HG02870 (cell line): ENCODE measurements around the gene HSD11B1L.

Experiments used
- ATAC-seq: cut with Tn5 transposase; IDR thresholded peaks from one replicate; pipeline ENCODE4 v1.9.1; 2021; ENCODE audit warnings: mild to moderate bottlenecking, moderate library complexity; ENCODE audit not compliant: unreplicated experiment

The HSD11B1L gene, protein sequence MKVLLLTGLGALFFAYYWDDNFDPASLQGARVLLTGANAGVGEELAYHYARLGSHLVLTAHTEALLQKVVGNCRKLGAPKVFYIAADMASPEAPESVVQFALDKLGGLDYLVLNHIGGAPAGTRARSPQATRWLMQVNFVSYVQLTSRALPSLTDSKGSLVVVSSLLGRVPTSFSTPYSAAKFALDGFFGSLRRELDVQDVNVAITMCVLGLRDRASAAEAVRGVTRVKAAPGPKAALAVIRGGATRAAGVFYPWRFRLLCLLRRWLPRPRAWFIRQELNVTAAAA

DNA sequence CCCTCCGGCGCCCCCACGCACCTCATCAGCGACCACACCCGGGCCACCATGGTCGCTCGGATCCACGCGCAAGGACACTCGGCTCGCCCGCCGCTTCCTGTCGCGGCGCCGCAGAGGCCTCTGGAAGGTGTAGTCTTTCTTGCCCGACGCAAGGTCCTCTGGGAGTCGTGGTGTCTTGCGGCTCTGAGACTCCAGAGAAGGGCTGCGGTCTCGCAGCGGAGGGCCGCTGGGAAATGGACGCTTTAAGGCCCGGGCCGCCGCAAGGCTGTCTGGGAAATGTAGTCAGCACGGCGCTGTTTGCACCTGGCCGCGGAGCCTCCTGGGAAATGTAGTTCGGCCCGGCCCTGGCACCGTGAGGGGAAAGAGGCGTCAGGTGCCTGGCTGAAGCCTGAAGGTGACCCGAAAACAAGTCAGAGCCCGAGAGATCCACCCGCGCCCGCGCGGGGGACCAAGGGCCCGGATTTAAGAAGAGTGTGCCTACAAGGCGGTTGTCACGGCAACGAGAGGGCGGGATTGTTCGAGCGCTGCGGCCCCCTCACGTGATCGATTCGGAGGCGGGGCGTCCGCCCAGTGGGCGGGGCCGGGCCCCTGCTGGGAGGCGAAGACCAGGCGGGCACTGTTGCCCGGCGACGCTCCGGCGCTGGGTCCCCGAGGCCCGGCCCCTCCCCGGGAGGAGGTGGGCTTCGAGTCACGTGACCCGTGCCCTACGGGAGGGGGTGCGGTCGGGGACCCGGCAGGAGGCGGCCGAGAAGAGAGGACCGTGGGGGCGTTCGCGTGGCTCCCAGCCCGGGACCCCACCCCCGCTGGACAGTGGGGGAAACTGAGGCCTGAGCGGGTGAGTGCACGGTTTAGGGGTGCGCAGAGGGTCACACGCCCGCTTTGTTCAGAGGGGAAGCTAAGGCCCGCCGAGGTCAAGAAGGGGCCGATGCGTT, at the start of gene HSD11B1L, which contains the start of gene MICOS13:
TSS of gene HSD11B1L (plus strand) at position 591 of the 932 bp plus-strand sequence. CDS start 3,806 bp downstream, outside the sequence.
TSS of gene MICOS13 (minus strand) at position 80 of the 932 bp plus-strand sequence. CDS start at position 50, 30 bp downstream.
- peak; percentile 86 for ATAC-seq

DNA sequence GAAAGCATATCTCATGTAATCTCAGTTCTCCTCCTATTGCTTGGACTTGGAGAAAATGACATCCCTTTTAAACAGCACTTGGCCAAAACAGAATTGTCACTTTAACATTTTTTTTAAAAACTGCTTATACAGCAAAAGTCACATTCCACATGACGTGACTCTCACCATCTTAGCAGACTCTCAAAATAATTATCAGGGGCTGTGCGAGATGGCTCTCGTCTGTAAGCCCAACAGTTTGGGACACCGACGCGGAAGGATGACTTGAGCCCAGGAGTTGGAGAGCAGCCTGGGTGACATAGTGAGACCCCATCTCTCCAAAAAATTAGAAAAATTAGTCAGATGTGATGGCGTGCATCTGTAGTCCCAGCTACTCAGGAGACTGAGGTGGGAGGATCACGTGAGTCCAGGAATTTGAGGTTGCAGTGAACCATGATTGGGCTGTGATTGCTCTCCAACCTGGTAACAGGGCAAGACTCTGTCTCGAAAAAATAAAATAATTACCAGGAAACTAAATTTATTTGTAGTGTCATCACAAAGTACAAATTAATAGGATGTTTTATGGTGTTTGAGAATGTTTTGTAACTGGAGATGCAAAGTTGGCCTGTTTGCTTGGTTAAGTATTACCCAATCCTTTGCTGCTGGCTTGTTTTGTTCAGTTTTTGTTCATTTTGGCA, 49.1 kb upstream of the HSD11B1L start:
- no peak for ATAC-seq

DNA sequence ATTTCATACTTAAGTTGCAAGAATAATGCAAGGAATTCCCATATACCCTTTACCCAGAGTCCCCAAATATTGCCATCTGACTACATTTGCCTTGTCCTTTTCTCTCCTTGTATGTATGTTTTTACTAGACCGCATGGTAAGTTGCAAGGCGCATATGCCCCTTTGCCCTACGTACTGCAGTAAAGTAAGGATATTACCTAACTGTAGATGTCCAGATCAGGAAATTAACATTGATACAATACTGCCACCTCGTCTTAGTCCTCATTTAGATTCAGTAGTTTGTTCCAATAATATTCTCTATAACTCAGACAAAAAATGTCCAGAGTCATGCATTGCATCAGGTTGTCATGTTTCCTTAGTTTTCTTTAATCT, 48.6 kb upstream of the HSD11B1L start:
- ATAC-seq: no peak

DNA sequence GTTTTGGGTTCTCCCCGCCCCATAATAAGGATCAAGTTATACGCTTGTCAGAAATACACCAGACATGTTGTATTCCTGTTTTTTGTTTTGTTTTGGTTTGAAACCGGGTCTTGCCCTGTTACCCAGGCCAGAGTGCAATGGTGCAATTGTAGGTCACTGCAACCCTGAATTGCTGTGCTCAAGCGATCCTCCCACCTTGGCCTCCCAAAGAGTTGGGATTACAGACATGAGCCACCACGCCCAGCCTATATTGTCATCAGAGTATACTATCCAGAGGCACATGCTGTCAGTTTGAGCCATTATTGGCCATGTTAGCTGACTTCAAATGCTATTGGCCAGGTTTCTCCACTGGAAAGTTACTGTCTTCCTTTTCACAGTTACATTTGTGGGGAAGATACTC, 48.2 kb upstream of the HSD11B1L start:
- no peak for ATAC-seq

DNA sequence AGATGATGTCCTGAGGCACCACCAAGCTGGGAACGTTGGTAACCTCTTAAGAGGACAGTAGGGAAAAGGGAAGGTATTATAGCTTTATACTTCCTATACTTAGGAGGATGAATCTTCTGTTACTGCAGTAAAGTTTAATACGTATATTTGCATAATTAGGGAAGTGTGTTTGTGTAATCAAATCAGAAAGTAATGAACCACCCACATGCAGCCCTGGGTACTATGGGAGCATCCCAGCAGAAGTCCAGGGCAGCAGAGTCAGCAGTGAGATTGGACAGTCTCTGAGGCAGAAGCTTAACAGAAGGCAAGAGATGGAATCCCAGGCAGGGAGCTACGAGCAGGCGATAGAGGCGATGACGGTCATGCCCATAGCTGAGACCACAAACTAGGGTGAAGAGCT, 45.4 kb upstream of the HSD11B1L start:
- no peak for ATAC-seq

DNA sequence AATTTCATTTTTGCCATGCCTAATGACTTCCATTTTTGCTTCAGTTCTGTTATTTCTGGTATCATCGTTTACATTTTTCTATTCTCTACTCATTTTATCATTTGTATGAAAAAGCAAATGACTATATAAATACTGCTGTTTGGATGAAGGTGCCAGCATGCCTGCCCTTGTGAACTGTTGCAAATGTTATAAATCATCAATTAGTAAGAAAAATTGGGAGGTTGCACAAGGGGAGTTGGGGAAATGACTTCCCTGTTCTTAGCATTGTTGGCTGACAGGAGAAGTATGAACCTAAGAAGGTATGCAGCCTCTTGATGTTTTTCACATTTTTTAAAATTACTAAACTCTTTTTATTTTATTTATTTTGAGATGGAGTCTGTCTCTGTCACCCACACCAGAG, 42.9 kb upstream of the HSD11B1L start:
- ATAC-seq: no peak

DNA sequence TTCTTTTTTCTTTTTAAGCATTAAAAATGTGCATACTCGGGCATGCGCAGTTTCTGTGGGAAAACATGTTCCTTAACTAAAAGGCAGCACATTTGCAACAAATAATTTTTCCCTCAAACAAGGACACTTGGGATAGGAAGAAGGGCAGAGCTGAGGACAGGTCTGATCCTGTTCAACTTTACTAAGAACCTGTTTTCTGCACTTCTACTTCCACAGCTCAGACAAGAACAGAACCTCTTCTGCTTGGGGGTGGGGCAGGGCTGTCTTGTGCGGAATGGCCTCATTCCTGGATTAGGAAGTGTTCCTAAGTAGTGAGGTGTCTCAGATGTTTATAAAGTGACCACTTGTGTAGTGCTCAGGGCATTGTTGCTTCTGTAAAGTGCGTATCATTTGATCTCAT, 39.7 kb upstream of the HSD11B1L start:
- no peak for ATAC-seq

DNA sequence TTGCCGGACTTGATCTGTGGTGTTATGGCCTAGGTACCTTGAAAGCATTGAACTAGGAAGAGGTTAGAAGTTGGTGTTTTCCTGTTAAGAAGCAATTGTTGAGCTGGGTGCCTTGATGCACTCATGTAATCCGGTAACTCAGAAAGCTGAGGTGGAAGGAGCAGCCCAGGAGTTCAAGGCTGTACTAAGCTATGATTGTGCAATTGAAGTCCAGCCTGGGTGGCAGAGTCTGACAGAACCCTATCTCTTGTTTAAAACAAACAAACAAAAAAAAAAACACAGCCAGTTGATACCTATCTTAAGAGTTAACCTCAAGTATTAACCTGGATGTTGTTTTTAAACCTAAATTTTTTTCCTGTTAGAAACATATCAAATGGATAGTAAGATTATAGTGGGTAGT, 38.6 kb upstream of the HSD11B1L start:
- no peak for ATAC-seq

DNA sequence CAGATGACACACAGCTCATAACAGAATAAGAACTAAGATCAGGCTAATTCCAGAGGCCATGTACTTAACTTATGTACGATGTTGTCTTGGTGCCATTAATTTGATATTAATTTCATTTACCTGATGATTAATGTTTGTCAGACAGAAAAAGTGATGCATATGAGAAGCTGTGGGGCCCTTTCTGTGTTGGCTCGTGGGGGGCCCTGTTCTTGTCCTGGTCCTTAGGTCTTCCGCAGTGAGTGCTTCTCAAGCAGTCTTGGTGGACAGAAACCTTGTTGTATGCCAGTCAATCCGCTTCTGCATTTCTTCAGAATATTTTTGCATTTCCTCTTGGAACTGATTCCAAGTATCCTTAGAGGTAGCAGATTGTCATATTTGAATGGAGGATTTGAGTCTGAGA, 37.8 kb upstream of the HSD11B1L start:
- ATAC-seq: no peak

DNA sequence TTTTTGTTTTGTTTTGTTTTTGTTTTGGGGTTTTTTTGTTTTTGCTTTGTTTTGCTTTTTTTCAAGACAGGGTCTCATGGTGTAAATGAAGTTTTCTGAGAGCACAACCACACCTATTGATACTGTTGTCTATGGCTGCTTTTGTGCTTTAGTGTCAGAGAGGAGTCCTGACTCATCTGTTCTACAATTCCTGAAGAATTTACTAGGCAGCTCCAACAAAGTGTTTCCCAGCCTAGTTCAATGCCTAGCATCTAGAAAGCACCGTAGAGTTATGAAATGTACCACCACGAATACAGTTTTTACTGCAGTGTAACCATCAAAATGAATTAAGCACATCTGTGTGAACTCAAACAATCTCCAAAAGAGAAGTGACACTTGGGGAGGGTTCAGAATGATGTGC, 36.8 kb upstream of the HSD11B1L start:
- no peak for ATAC-seq

DNA sequence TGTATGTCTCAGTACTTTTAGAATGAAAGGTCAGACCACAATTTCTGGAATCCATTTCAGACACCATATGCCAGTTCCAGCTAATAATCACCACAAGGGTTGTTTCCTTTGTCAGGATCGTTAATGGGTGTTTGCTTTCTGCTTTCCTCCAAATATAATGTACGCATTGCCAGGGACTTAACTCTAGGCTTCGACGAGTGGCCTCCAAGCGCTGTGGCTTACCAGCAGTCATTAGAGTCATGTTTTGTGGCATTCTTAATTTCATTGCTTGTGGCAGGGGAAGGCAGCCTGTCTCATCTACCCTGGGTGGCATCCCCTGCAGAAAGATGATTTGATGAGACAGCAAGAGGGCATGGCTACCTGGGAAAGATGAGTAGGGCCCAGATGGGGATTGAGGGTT, 35.4 kb upstream of the HSD11B1L start:
- ATAC-seq: no peak

DNA sequence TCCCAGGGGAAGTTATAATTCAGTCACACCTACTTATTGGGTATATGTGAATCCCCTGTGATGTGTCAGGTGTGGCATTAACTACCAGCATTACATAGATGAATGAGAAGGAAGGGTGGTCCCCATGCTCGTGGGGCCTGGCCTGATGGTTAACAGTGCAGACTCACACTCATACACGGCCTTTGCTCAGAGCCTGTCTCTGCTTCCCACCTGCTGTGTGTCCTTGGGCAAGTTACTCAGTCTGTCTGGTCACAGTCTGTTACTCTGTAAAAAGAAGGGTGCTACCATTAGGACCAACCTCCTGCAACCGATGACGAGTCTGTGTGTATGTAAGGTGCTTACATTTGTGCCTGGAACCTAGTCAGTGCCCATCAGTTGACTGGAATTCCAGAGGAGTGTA, 34.1 kb upstream of the HSD11B1L start:
- ATAC-seq: no peak

DNA sequence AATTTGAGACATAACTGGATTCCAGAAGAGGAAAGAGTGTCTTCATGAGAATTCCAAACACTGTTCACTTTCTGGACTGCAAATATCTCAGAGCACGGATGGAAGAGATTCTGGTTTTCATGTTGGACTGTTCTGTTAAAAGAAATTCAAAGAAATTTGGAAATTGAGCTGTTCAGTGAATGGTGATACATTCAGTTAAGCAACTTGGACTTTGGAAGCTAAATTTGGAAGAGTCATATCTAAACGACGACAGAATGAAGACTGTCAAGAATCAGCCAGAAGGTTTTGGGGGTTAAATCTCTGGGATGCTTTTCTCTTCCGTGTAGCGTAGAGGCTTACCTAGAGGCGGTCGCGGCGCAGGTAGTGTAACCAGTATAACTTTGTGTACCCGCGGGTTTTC, 32.4 kb upstream of the HSD11B1L start:
- ATAC-seq: no peak

DNA sequence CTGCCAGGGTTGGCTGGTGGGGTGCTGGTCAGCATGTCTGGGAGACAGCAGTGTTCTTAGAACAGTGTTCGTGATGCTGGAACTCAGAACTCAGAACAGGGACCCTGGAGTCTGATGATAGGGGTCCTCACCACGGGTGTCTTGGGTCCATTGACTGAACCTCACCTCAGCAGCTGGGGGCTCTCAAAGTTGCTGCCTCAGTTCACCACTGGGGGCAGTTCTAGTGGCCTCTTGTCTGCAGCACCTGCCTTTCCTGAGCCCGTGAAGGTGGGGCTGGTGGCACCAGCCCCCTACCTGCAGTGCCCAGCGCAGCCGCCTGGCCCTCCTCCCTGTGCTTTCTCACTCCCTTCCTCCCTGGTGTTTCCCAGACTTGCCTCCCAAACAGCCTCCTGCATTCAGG, 29.5 kb upstream of the HSD11B1L start:
- no peak for ATAC-seq

DNA sequence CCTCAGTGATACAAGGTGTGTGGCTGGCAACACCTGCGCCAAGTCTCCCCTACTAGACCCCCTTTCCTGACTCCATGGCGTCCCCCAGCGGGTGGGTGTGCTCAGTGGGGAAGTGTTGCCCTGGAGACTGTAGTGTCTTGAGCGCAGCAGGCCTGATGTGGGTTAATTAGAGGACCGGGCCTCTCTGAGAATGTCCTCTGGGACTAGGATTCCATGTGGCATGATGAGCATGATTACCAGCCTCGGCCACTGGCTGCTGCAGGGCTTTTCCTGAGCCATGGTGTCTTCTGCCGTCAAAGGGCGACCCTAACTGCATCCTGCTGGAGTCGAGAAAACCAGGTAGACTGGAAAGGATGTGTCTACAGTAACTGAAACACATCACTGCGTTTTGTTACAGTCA, 28.6 kb upstream of the HSD11B1L start:
- no peak for ATAC-seq

DNA sequence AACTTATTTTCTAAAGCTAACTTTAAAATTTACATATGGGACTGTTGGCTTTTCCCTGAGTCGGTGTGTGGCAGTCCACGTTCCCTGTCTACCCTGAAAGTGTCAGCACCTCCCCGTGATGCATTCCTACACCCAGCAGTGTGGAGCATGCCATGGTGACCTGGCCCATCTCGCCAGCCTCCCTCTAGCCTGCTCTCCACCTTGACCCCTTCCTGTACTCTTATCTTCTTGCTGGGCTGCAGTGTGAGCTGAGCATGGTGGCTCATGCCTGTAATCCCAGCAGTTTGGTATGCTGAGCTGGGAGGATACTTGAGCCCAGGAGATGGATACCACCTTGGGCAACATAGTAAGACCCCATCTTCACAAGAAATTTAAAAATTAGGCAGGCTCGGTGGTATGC, 25.9 kb upstream of the HSD11B1L start:
- no peak for ATAC-seq

DNA sequence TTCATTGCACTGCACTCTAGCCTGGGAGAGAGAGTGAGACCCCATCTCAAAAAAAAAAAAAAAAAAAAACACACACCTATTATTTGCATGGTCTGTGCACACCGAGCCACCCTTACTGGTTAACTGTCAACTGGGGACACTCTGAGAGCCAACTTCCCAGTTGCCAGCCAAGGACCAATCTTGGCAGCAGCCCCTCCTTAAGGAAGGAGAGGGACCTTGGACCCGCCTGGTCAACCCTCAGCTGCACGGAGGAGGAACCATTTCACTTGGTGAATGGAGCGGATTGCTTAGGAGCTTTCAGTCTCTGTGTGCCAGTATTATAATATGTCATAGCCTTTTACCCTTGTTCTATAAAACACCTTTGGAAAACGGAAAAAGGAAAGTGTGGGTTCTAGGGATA, 25.4 kb upstream of the HSD11B1L start:
- ATAC-seq: no peak

DNA sequence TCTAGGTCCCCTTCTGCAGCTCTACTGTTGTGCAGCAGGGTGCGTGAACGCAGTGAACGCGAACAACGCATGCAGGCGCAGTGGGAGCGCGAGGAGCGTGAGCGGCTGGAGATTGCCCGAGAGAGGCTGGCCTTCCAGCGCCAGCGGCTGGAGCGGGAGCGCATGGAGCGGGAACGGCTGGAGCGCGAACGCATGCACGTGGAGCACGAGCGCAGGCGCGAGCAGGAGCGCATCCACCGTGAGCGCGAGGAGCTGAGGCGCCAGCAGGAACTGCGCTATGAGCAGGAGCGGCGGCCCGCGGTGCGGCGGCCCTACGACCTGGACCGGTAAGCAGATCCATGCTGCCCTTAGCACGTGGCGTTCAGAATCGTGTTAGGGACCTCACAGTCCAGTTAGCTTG, 19.3 kb upstream of the HSD11B1L start:
- no peak for ATAC-seq

DNA sequence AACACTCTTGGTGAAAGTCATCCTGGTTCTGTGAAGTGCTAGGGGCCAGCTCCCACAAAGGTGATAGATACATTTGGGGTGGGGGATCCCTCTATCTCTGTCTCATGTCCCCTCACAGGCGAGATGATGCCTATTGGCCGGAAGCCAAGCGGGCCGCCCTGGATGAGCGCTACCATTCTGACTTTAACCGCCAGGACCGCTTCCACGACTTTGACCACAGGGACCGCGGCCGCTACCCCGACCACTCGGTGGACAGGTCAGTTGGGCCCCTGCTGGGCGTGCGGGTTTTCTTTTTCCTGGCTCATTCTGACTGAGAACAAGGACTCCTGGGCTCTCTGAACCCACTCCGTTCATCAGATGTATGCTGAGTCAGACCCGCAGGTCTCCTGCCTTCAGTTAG, 16.9 kb upstream of the HSD11B1L start:
- no peak for ATAC-seq

DNA sequence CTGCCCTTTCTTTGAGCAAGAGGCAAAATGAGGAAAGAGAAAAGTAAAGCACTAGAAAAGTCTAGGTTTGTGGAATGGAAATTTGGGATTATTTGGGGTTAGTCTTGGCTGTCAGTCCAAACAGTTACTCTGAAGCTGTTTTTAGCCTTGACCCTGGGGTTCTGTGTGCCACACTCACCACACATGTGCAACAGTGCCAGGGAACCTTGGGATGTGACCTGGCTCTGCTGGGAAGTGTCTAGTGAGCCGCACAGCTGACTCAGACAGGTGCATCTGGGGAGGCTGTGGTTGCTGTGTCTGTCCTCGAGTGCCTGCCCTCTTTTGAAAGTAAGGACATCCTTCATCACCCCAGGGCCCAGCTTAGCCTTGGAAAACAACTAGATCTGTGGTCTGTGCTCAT, 16.3 kb upstream of the HSD11B1L start:
- ATAC-seq: no peak

DNA sequence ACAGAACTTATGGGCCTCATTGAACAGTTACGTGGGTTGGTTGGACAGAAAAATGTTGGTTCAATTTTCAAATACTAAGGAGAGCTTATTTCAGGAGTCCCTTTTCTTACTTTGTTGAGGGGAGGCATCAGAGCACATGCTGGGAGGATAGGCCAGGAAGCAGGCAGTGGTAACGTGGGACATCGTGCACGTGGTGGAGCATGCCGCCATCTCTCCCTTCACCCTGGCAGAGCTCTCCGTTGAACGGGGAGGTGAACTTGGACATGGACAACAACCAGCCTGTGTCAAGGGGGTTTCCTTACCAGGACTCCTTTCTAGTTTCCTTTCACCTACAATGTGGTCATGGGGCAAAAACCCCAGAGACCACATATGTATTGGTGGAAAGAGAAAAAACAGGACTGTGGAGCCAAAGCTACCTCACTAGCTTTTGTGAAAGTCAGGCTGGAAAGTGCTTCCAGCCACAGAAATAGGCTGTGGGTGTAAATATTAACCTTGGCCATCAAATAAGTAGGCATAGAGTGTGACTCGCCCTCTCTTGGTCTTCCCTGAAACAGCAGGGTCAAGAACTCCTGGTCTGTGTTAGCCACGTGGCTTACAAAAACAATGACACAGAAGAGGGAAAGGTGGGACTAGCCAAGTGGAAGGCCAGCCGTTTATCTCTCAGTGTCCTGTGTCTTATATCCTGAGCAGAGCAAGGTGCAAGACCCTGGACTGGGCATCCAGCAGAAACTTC, 14.9 kb upstream of the HSD11B1L start:
- no peak for ATAC-seq
